CD14-positive monocyte (primary cell): ENCODE results near the gene HDAC4. TPM values are rescaled to one million over a fixed set of nuclear protein-coding genes. Genes with fewer than 3 reads are reported as not detected.
"Not testable (repeated sequence)": the region's sequence is repeated elsewhere in the genome, so short reads cannot be mapped to it uniquely, and the experiment has no call there.

Experiments used
- DNase-seq, 3 donors: peaks; one replicate each; pipeline ENCODE4 v3.0.0-alpha.2; 2011 to 2022
- H2AFZ ChIP-seq: 2 replicates; pipeline ENCODE4 v1.6.0; 2012; ENCODE audit warnings: mild to moderate bottlenecking, low read depth, low read length, inconsistent platforms; ENCODE audit not compliant: insufficient read depth, poor library complexity, severe bottlenecking
- H3K27ac ChIP-seq, 2 donors: 1 replicate in 1 of 2; 2 replicates in 1 of 2; pipeline ENCODE4 v1.5.1; 2012 to 2013; ENCODE audit warnings: low read length in 2 of 2, control low read depth in 1 of 2, inconsistent platforms in 1 of 2, low read depth in 1 of 2, mild to moderate bottlenecking in 1 of 2
- H3K27me3 ChIP-seq, 2 donors: one replicate each; pipeline versions ENCODE4 v1.6.0 to v1.6.1; 2011 to 2013; ENCODE audit warnings: low read length in 2 of 2; ENCODE audit not compliant: control insufficient read depth in 2 of 2, insufficient read depth in 2 of 2
- H3K36me3 ChIP-seq, 2 donors: replicated peaks in 1 of 2; 1 replicate in 1 of 2; 2 replicates in 1 of 2; pipeline versions ENCODE4 v1.5.1 to v1.6.1; 2012 to 2013; ENCODE audit warnings: low read length in 2 of 2, control low read depth in 1 of 2, inconsistent platforms in 1 of 2, mild to moderate bottlenecking in 1 of 2; ENCODE audit not compliant: insufficient read depth in 2 of 2, control insufficient read depth in 1 of 2
- H3K4me1 ChIP-seq, 2 donors: 1 replicate in 1 of 2; 2 replicates in 1 of 2; pipeline versions ENCODE4 v1.5.1 to v1.6.1; 2012 to 2013; ENCODE audit warnings: low read length in 2 of 2, control low read depth in 1 of 2, inconsistent platforms in 1 of 2, mild to moderate bottlenecking in 1 of 2, moderate library complexity in 1 of 2; ENCODE audit not compliant: insufficient read depth in 2 of 2, control insufficient read depth in 1 of 2
- H3K4me2 ChIP-seq: replicated peaks from 2 replicates; pipeline ENCODE3; 2012; ENCODE audit warnings: low read length, moderate library complexity, mild to moderate bottlenecking; ENCODE audit not compliant: poor library complexity, severe bottlenecking; ENCODE audit errors: extremely low read depth
- H3K4me3 ChIP-seq, 3 experiments: fragments of 200-600 bp in 1 of 3; sonication (generic) in 1 of 3; replicated peaks in 1 of 3; 1 replicate in 2 of 3; 2 replicates in 1 of 3; pipeline ENCODE4 v1.5.1; 2011 to 2013; ENCODE audit warnings: low read length in 3 of 3, mild to moderate bottlenecking in 3 of 3, control low read depth in 2 of 3, low read depth in 2 of 3, inconsistent platforms in 1 of 3, moderate library complexity in 1 of 3
- H3K79me2 ChIP-seq: 2 replicates; pipeline ENCODE4 v1.6.0; 2012; ENCODE audit warnings: mild to moderate bottlenecking, control low read depth, inconsistent platforms, low read length, moderate library complexity; ENCODE audit not compliant: insufficient read depth
- H3K9ac ChIP-seq: 2 replicates; pipeline ENCODE4 v1.6.0; 2017; ENCODE audit warnings: low read length, mild to moderate bottlenecking; ENCODE audit not compliant: insufficient read depth, poor library complexity, severe bottlenecking
- H3K9me3 ChIP-seq, 2 donors: replicated peaks in 1 of 2; 1 replicate in 1 of 2; 2 replicates in 1 of 2; pipeline versions ENCODE4 v1.5.1 to v1.6.1; 2012 to 2013; ENCODE audit warnings: low read length in 2 of 2, control low read depth in 1 of 2; ENCODE audit not compliant: control insufficient read depth in 1 of 2, insufficient read depth in 1 of 2
- H4K20me1 ChIP-seq: 2 replicates; pipeline ENCODE4 v1.6.0; 2012; ENCODE audit warnings: mild to moderate bottlenecking, low read length, control low read depth, moderate library complexity; ENCODE audit not compliant: insufficient read depth
- H3K27ac Mint-ChIP-seq, 7 donors: one replicate each; pipeline ENCODE4 v1.8.0; 2020; ENCODE audit warnings: mild to moderate bottlenecking in 7 of 7, mixed read lengths in 7 of 7, moderate library complexity in 6 of 7, inconsistent platforms in 2 of 7
- H3K27me3 Mint-ChIP-seq, 3 donors: one replicate each; pipeline ENCODE4 v1.8.0; 2021 to 2022; ENCODE audit warnings: low read depth in 3 of 3, mild to moderate bottlenecking in 3 of 3, mixed read lengths in 3 of 3, moderate library complexity in 3 of 3, inconsistent platforms in 1 of 3
- H3K36me3 Mint-ChIP-seq, 2 donors: one replicate each; pipeline ENCODE4 v1.8.0; 2020; ENCODE audit warnings: mixed read lengths in 2 of 2, inconsistent platforms in 1 of 2, mild to moderate bottlenecking in 1 of 2
- H3K4me1 Mint-ChIP-seq: one replicate; pipeline ENCODE4 v1.8.0; 2020; ENCODE audit warnings: mild to moderate bottlenecking, mixed read lengths
- H3K4me3 Mint-ChIP-seq, 2 donors: one replicate each; pipeline ENCODE4 v1.8.0; 2020; ENCODE audit warnings: mild to moderate bottlenecking in 2 of 2, mixed read lengths in 2 of 2, moderate library complexity in 1 of 2
- H3K9me3 Mint-ChIP-seq, 7 donors: one replicate each; pipeline ENCODE4 v1.8.0; 2020 to 2022; ENCODE audit warnings: mixed read lengths in 7 of 7, mild to moderate bottlenecking in 6 of 7, moderate library complexity in 6 of 7, inconsistent platforms in 2 of 7
- CTCF ChIP-seq: fragments of 200-600 bp; IDR thresholded peaks from one replicate; pipeline ENCODE4 v1.8.0; 2022; ENCODE audit warnings: antibody characterized with exemption, mild to moderate bottlenecking
- WGBS: methylation state at CpG from one replicate; pipeline ENCODE4 v1.1.5; 2013; ENCODE audit warnings: missing lambda C conversion rate; ENCODE audit not compliant: insufficient coverage; 5-methylcytosine and 5-hydroxymethylcytosine counted together
- intact Hi-C, 2 donors: fragments of 100-400 bp; cut with micrococcal nuclease; formaldehyde crosslinking; loops; one replicate each; pipeline versions ENCODE4 v1.15.0 to v1.15.1; 2023
- polyA minus RNA-seq: library from RNA; depleted of rRNA, polyadenylated mRNA; stranded (reverse); fragments of >200 nt; gene quantifications from 2 replicates; pipeline ENCODE4 v1.2.3, GENCODE V29; 2012
- polyA plus RNA-seq, 3 donors: library from polyadenylated mRNA; depleted of rRNA in 1 of 3; unstranded in 2 of 3; stranded (reverse) in 1 of 3; fragments of 300-500 nt in 2 of 3; fragments of >200 nt in 1 of 3; fragmentation: Illumina TruSeq in 2 of 3; gene quantifications; 1 replicate in 2 of 3; 2 replicates in 1 of 3; pipeline ENCODE4 v1.2.3, GENCODE V29; 2012 to 2021
- total RNA-seq, 12 experiments: library from RNA in 1 of 12; stranded (reverse) in 1 of 12; fragments of 120-200 nt in 1 of 12; gene quantifications; one replicate each; pipeline ENCODE4 v1.2.4 and lab custom pipeline; 2013 to 2026; ENCODE audit warnings: mixed read lengths in 6 of 12, inconsistent platforms in 1 of 12

The HDAC4 gene
- 13.0 TPM for total RNA-seq (2013)
- polyA plus RNA-seq (10 to 100 TPM in 1 of 3 donors, 1 to 10 TPM in 2; 3.3 to 23.0 (median 4.5) TPM), polyA minus RNA-seq (45.4 and 47.9 TPM in 2 replicates), total RNA-seq (lab: John Stamatoyannopoulos, UW) (13.0 to 107 (median 86.3) reads per million in 11 experiments)

DNA sequence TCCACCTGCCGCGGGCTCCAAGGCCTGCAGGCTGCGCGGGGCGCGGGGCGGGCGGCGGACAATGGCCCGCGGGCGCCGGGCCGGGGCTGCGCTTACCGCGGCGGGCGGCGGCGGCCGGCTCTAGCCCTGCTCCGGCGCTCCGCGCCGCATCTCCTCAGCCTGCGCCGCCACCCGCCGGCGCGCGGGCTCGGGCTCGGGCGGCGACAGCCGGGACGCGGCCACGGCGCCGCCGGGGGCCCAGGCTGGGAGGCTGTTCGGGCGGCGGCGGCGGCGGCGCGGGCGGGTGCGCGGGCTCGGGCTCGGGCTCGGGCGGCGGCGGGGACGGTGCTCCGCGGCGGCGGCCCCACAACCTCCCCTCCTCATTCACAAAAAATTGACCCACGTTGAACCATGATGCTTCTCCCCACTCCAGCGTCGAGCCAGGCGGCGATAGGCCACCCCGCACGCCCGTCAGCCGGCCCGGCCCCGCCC, at the start of gene HDAC4:
TSS of gene HDAC4 (minus strand) at position 425 of the 471 bp plus-strand sequence. CDS start 48,321 bp downstream, outside the sequence.
- H3K36me3 ChIP-seq, result no peaks in the 10 kb centered on the region
- H3K9ac ChIP-seq, result peak within 1 kb of the TSS; percentile 94
- no peak for DNase-seq
- H2AFZ ChIP-seq, result peak within 1 kb of the TSS; percentile 83
- H3K9me3 Mint-ChIP-seq, result no peaks in the 10 kb centered on the region
- peak within 1 kb of the TSS; percentile 73 to 85 (median 79) for H3K4me3 ChIP-seq
- peaks cover 14 to 36% of the 10 kb centered on the region in 2 donors for H3K4me1 ChIP-seq
- peaks cover 0 to 11% (median 0%) of the 10 kb centered on the region in 3 donors for H3K27me3 Mint-ChIP-seq
- peaks cover 49% of the 10 kb centered on the region for H3K79me2 ChIP-seq
- no peaks in the 10 kb centered on the region for H3K27me3 ChIP-seq
- peak within 1 kb of the TSS; percentile 89 to 90 for H3K4me3 Mint-ChIP-seq
- H3K4me2 ChIP-seq, result peak within 1 kb of the TSS; percentile 89
- peaks cover 39% of the 10 kb centered on the region for H3K4me1 Mint-ChIP-seq
- H4K20me1 ChIP-seq, result peaks cover 13% of the 10 kb centered on the region
- peak within 1 kb of the TSS; percentile 95 to 99 (median 98) for H3K27ac Mint-ChIP-seq
- TF ChIP-seq CTCF, result no peak
- H3K27ac ChIP-seq, result peak within 1 kb of the TSS; percentile 99
- H3K36me3 Mint-ChIP-seq, result peaks cover 4 to 7% of the 10 kb centered on the region in 2 donors
- intact Hi-C loops, result loop anchor here in 1 of 2 donors (2.0 to 5.0 kb wide), 3 partner anchors 37 to 100 kb away; no protein-coding TSS in a partner anchor
- WGBS, result under 1% methylated on average over 78 of the region's 78 CpGs
- H3K9me3 ChIP-seq, result no peaks in the 10 kb centered on the region

- 100% methylated on average over 10 of the region's 32 CpGs for WGBS
- H2AFZ ChIP-seq, intact Hi-C loops, H3K4me2 ChIP-seq, H3K27me3 ChIP-seq, H4K20me1 ChIP-seq, H3K79me2 ChIP-seq, H3K27ac ChIP-seq, DNase-seq, H3K9ac ChIP-seq, H3K4me3 ChIP-seq, H3K36me3 ChIP-seq, H3K36me3 Mint-ChIP-seq, H3K9me3 ChIP-seq, H3K27ac Mint-ChIP-seq, H3K4me3 Mint-ChIP-seq: not testable (repeated sequence)
- Mint-ChIP-seq H3K4me1 (peaks cover 17% of the 10 kb centered on the region), H3K27me3 (peaks cover 6 to 14% (median 14%) of the 10 kb centered on the region in 3 donors), H3K9me3 (peaks cover 11 to 25% (median 22%) of the 10 kb centered on the region in 7 donors)
- H3K4me1 ChIP-seq, result peaks cover 8 to 11% of the 10 kb centered on the region in 2 donors
Measured at GRCh38 chr2:239449468-239449867, 48.6 kb upstream of the HDAC4 start.
